ENCODE measurements around the gene ZNF587B. TPM values are rescaled to one million over a fixed set of nuclear protein-coding genes. Genes with fewer than 3 reads are reported as not detected.
"Not testable (repeated sequence)": the region's sequence is repeated elsewhere in the genome, so short reads cannot be mapped to it uniquely, and the experiment has no call there.

ZNF587B gene
- polyA plus RNA-seq, 2 of the 4 experiments (the other 2 are of a cell fraction): 13.2 to 14.9 TPM

GRCh38 chr19:57820599-57820998, 9.5 kb upstream of the ZNF587B start:
- Histone ChIP-seq H3K27ac (peak overlapping the region; percentile 90 to 91; a peak in 5 of 6 replicates), H3K4me3 (peak overlapping the region; percentile 83), H3K4me1 (peaks cover 5% of the 10 kb centered on the region; the same call in 2 of the 3 replicates), H3K4me2 (peak overlapping the region; percentile 94), H3K9me3 (peaks cover 23% of the 10 kb centered on the region)
- ATAC-seq (no peak), DNase-seq (ENCODE audit: low read depth in 1 of 2, low spot score in 1 of 2) (no peak), FAIRE-seq (no peak)
- CTCF ChIA-PET: no interaction called here
- POLR2A ChIA-PET: interaction anchor here (0.6 to 2.1 kb wide), 4 partner anchors 93 to 313 kb away, joined by 4 to 9 read pairs (median 8); partner anchors contain the start of genes ZNF417, ZNF551 and ZNF671
- 64% methylated on average over 6 of the region's 6 CpGs for WGBS (ENCODE audit: missing lambda C conversion rate)
- TF ChIP-seq SMC3 (IDR thresholded peaks at IDR 0.05) (no peak), TFCP2L1 (CRISPR knock-in tag; IDR thresholded peaks at IDR 0.05) (no peak), ZNF302 (CRISPR knock-in tag; IDR thresholded peaks at IDR 0.05) (0 out of 2 replicates have a peak, but pooled peaks have one; percentile 14), FOSB (CRISPR knock-in tag; IDR thresholded peaks at IDR 0.05) (no peak), CBX8 (IDR thresholded peaks at IDR 0.05) (no peak), E2F6 (IDR thresholded peaks at IDR 0.05; ENCODE audit: borderline replicate concordance, low read depth) (no peak), TP53 (CRISPR knock-in tag; IDR thresholded peaks at IDR 0.05) (no peak), NFE2L2 (conservative IDR thresholded peaks at IDR 0.05; ENCODE audit: low read length) (no peak)

GRCh38 chr19:57821095-57821494, 9.0 kb upstream of the ZNF587B start:
- DNase-seq (ENCODE audit: low read depth in 1 of 2, low spot score in 1 of 2); FAIRE-seq; H3K4me1 ChIP-seq; CTCF ChIA-PET; ATAC-seq; POLR2A ChIA-PET; H3K27ac ChIP-seq: not testable (repeated sequence)
- WGBS (ENCODE audit: missing lambda C conversion rate): 100% methylated on average over 2 of the region's 3 CpGs
- Histone ChIP-seq H3K4me3 (peak overlapping the region; percentile 83), H3K4me2 (peak overlapping the region; percentile 94), H3K9me3 (peaks cover 27% of the 10 kb centered on the region)

- FAIRE-seq; ATAC-seq; H3K27ac ChIP-seq; H3K4me3 ChIP-seq; H3K4me1 ChIP-seq; POLR2A ChIA-PET; H3K4me2 ChIP-seq; CTCF ChIA-PET; DNase-seq (ENCODE audit: low read depth in 1 of 2, low spot score in 1 of 2): not testable (repeated sequence)
- WGBS (ENCODE audit: missing lambda C conversion rate): 99% methylated on average over 2 of the region's 3 CpGs
- H3K9me3 ChIP-seq: peaks cover 32% of the 10 kb centered on the region
Observed at GRCh38 chr19:57821501-57821900, 8.6 kb upstream of the ZNF587B start.

- H3K4me3 ChIP-seq; DNase-seq (ENCODE audit: low read depth in 1 of 2, low spot score in 1 of 2); H3K4me2 ChIP-seq; H3K4me1 ChIP-seq; CTCF ChIA-PET; FAIRE-seq; POLR2A ChIA-PET; H3K27ac ChIP-seq; ATAC-seq: not testable (repeated sequence)
- WGBS (ENCODE audit: missing lambda C conversion rate): 83% methylated on average over 2 of the region's 2 CpGs
- peaks cover 43% of the 10 kb centered on the region for H3K9me3 ChIP-seq
Observed at GRCh38 chr19:57823155-57823554, 6.9 kb upstream of the ZNF587B start.

GRCh38 chr19:57823608-57824007, 6.5 kb upstream of the ZNF587B start:
- 84% methylated on average over 4 of the region's 4 CpGs for WGBS (ENCODE audit: missing lambda C conversion rate)
- H3K9me3 ChIP-seq: peaks cover 46% of the 10 kb centered on the region
- DNase-seq (ENCODE audit: low read depth in 1 of 2, low spot score in 1 of 2); H3K4me3 ChIP-seq; CTCF ChIA-PET; H3K27ac ChIP-seq; FAIRE-seq; ATAC-seq; POLR2A ChIA-PET; H3K4me1 ChIP-seq; H3K4me2 ChIP-seq: not testable (repeated sequence)

- 97% methylated on average over 6 of the region's 6 CpGs for WGBS (ENCODE audit: missing lambda C conversion rate)
- Histone ChIP-seq H3K9me3 (peaks cover 61% of the 10 kb centered on the region), H3K4me3 (no peak overlapping the region), H3K4me1 (peaks cover 4% of the 10 kb centered on the region; the same call in 2 of the 3 replicates), H3K4me2 (no peak overlapping the region), H3K27ac (no peak overlapping the region)
- POLR2A ChIA-PET: interaction anchor here (0.7 kb wide), 1 partner anchor 20 kb away, joined by 3 read pairs; no protein-coding TSS in a partner anchor
- CTCF ChIA-PET: interaction anchor here (0.6 kb wide), 1 partner anchor 11 kb away, joined by 4 read pairs; no protein-coding TSS in a partner anchor
- ATAC-seq (no peak), FAIRE-seq (no peak), DNase-seq (ENCODE audit: low read depth in 1 of 2, low spot score in 1 of 2) (no peak)
- no peak for TF ChIP-seq CEBPB (IDR thresholded peaks at IDR 0.05)
Observed at GRCh38 chr19:57825511-57825910, 4.6 kb upstream of the ZNF587B start.

GRCh38 chr19:57829316-57829715, 783 bp upstream of the ZNF587B start:
- DNase-seq (ENCODE audit: low read depth in 1 of 2, low spot score in 1 of 2) (no peak), FAIRE-seq (no peak), ATAC-seq (no peak)
- H3K4me1 ChIP-seq: no peaks in the 10 kb centered on the region
- H3K9me3 ChIP-seq: peaks cover 62% of the 10 kb centered on the region
- ChIA-PET POLR2A (no interaction called here), CTCF (interaction anchor here (1.0 kb wide), 1 partner anchor 11 kb away, joined by 3 read pairs; no protein-coding TSS in a partner anchor)
- H3K4me2 ChIP-seq: no peak overlapping the region
- no peak overlapping the region for H3K27ac ChIP-seq
- WGBS (ENCODE audit: missing lambda C conversion rate): 89% methylated on average over 5 of the region's 5 CpGs
- H3K4me3 ChIP-seq: no peak overlapping the region
- TF ChIP-seq BCL3 (IDR thresholded peaks at IDR 0.05): no peak
- TF ChIP-seq JUNB (IDR thresholded peaks at IDR 0.05): no peak
- no peak for TF ChIP-seq RARB (CRISPR knock-in tag; IDR thresholded peaks at IDR 0.05)
- no peak for TF ChIP-seq POLR2A (IDR thresholded peaks at IDR 0.05; ENCODE audit: low read length)
- no peak for TF ChIP-seq ESRRA (IDR thresholded peaks at IDR 0.05; ENCODE audit: borderline replicate concordance, low read length)
- TF ChIP-seq GATA3 (IDR thresholded peaks at IDR 0.05; ENCODE audit: borderline replicate concordance): no peak
- no peak for TF ChIP-seq CHD2 (IDR thresholded peaks at IDR 0.05; ENCODE audit: low read length, partially characterized antibody)
- no peak for TF ChIP-seq KDM5A (IDR thresholded peaks at IDR 0.05)
- TF ChIP-seq CEBPB (IDR thresholded peaks at IDR 0.05): no peak
- TF ChIP-seq ZNF302 (CRISPR knock-in tag; IDR thresholded peaks at IDR 0.05): no peak
- TF ChIP-seq RCOR1 (IDR thresholded peaks at IDR 0.05; ENCODE audit: low read depth, low read length): no peak
- no peak for TF ChIP-seq CTCF (IDR thresholded peaks at IDR 0.05)

Measured in A549 (cell line).